Stomach (tissue), 4 donors: ENCODE results near the gene TMEM267.

Experiments
- CTCF ChIP-seq, 7 experiments: fragments of 450-650 bp in 4 of 7; fragments of 200-600 bp in 3 of 7; sonication (generic) in 3 of 7; IDR thresholded peaks; one replicate each; pipeline ENCODE4 v1.5.1; 2016 to 2019; ENCODE audit warnings: antibody characterized with exemption in 7 of 7, control low read depth in 2 of 7, mild to moderate bottlenecking in 1 of 7
- POLR2A ChIP-seq, 4 donors: fragments of 450-650 bp; IDR thresholded peaks; one replicate each; pipeline ENCODE4 v1.6.1; 2016; ENCODE audit warnings: antibody characterized with exemption in 4 of 4, control low read depth in 2 of 4, mild to moderate bottlenecking in 1 of 4, moderate library complexity in 1 of 4

GRCh38 chr5:43420241-43420640 is 63.4 kb downstream of the TMEM267 start:
- TF ChIP-seq CTCF (IDR thresholded peaks at IDR 0.05) (no peak), POLR2A (IDR thresholded peaks at IDR 0.05) (no peak)
